Stimulated activated CD8-positive, alpha-beta memory T cell treated with anti-CD3 and anti-CD28 coated beads, Interleukin-7, amount 100 ng/mL, for 1 hour (primary cell): Measurements from ENCODE around the gene GSG1L.
"Not testable (repeated sequence)": the region's sequence is repeated elsewhere in the genome, so short reads cannot be mapped to it uniquely, and the experiment has no call there.

ENCODE experiments used
- DNase-seq, 2 donors: peaks; one replicate each; pipeline ENCODE4 v3.0.0-alpha.2; 2020; ENCODE audit warnings: low read depth in 2 of 2

The GSG1L gene

GRCh38 chr16:27903046-27903655 lies 160.4 kb downstream of the GSG1L start:
- no peak for DNase-seq

- no peak for DNase-seq
Measured at GRCh38 chr16:27902551-27902950, 161.0 kb downstream of the GSG1L start.

- DNase-seq, result no peak
Measured at GRCh38 chr16:27901956-27902355, 161.6 kb downstream of the GSG1L start.

- no peak for DNase-seq
Measured at GRCh38 chr16:27899736-27900135, 163.8 kb downstream of the GSG1L start.

- no peak for DNase-seq
Measured at GRCh38 chr16:27894386-27894785, 169.1 kb downstream of the GSG1L start.

GRCh38 chr16:27892879-27893278 lies 170.6 kb downstream of the GSG1L start:
- DNase-seq, result no peak

GRCh38 chr16:27890866-27891265 lies 172.6 kb downstream of the GSG1L start:
- DNase-seq, result no peak

GRCh38 chr16:27890006-27890405 lies 173.5 kb downstream of the GSG1L start:
- no peak for DNase-seq

GRCh38 chr16:27883576-27883975 lies 179.9 kb downstream of the GSG1L start:
- DNase-seq, result no peak

GRCh38 chr16:27880287-27880686 lies 183.2 kb downstream of the GSG1L start:
- DNase-seq, result no peak

GRCh38 chr16:27879601-27880247 lies 183.8 kb downstream of the GSG1L start:
- DNase-seq, result no peak

GRCh38 chr16:27872627-27873026 lies 190.9 kb downstream of the GSG1L start:
- DNase-seq, result not testable (repeated sequence)

GRCh38 chr16:27870116-27870798 lies 193.3 kb downstream of the GSG1L start:
- no peak for DNase-seq

- DNase-seq, result no peak
Measured at GRCh38 chr16:27869411-27869810, 194.1 kb downstream of the GSG1L start.

- DNase-seq, result no peak
Measured at GRCh38 chr16:27868180-27868579, 195.3 kb downstream of the GSG1L start.

GRCh38 chr16:27867122-27868110 lies 196.1 kb downstream of the GSG1L start:
- peak in 1 of 2 donors; percentile 9 for DNase-seq

GRCh38 chr16:27863377-27863776 lies 200.1 kb downstream of the GSG1L start:
- DNase-seq, result no peak

- no peak for DNase-seq
Measured at GRCh38 chr16:27862953-27863352, 200.6 kb downstream of the GSG1L start.

GRCh38 chr16:27860091-27860490 lies 203.4 kb downstream of the GSG1L start:
- no peak for DNase-seq

- DNase-seq, result no peak
Measured at GRCh38 chr16:27859020-27859419, 204.5 kb downstream of the GSG1L start.

- no peak for DNase-seq
Measured at GRCh38 chr16:27853651-27854050, 209.9 kb downstream of the GSG1L start.

- no peak for DNase-seq
Measured at GRCh38 chr16:27853101-27853500, 210.4 kb downstream of the GSG1L start.
